ENCODE results near the gene DPPA2. TPM values are rescaled to one million over a fixed set of nuclear protein-coding genes. Genes with fewer than 3 reads are reported as not detected.

The DPPA2 gene
- total and polyA plus RNA-seq, 9 donors = not detected

- intact Hi-C loops (cut with DNase I) = no loop called here
- no peak for DNase-seq
- no peaks in the 10 kb centered on the region for H3K36me3 ChIP-seq
- no peak overlapping the region for H3K27ac ChIP-seq
- TF ChIP-seq EP300 (IDR thresholded peaks at IDR 0.05) (no peak), CTCF (IDR thresholded peaks at IDR 0.05) (no peak), POLR2A (IDR thresholded peaks at IDR 0.05) (no peak)
- no peaks in the 10 kb centered on the region for H3K27me3 ChIP-seq
- 54 to 62% (median 59%) methylated on average over 3 of the region's 3 CpGs for WGBS, 3 donors
- no peak overlapping the region for H3K4me3 ChIP-seq
- H3K4me1 ChIP-seq (ENCODE audit: insufficient read depth) = no peaks in the 10 kb centered on the region
- H3K9me3 ChIP-seq = peaks cover 0 to 3% of the 10 kb centered on the region in 2 donors
These were observed 30.5 kb upstream of the DPPA2 start for GRCh38 chr3:109346770-109347295.

GRCh38 chr3:109346099-109346498, 29.8 kb upstream of the DPPA2 start:
- Histone ChIP-seq H3K4me1 (ENCODE audit: insufficient read depth) (no peaks in the 10 kb centered on the region), H3K27ac (no peak overlapping the region), H3K4me3 (no peak overlapping the region), H3K36me3 (no peaks in the 10 kb centered on the region), H3K9me3 (peaks cover 0 to 3% of the 10 kb centered on the region in 2 donors), H3K27me3 (no peaks in the 10 kb centered on the region)
- 70 to 78% (median 73%) methylated on average over 4 of the region's 4 CpGs for WGBS, 3 donors
- TF ChIP-seq POLR2A (IDR thresholded peaks at IDR 0.05) (no peak), EP300 (IDR thresholded peaks at IDR 0.05) (no peak), CTCF (IDR thresholded peaks at IDR 0.05) (no peak)
- intact Hi-C loops (cut with DNase I) = no loop called here
- DNase-seq = no peak

- no peaks in the 10 kb centered on the region for H3K4me1 ChIP-seq (ENCODE audit: insufficient read depth)
- no peaks in the 10 kb centered on the region for H3K27me3 ChIP-seq
- no peaks in the 10 kb centered on the region for H3K36me3 ChIP-seq
- no peaks in the 10 kb centered on the region for H3K9me3 ChIP-seq
- no peak overlapping the region for H3K4me3 ChIP-seq
- H3K27ac ChIP-seq = no peak overlapping the region
- intact Hi-C loops (cut with DNase I) = no loop called here
- 57 to 61% (median 59%) methylated on average over 5 of the region's 5 CpGs for WGBS, 3 donors
- no peak for DNase-seq
- TF ChIP-seq EP300 (IDR thresholded peaks at IDR 0.05) (no peak), POLR2A (IDR thresholded peaks at IDR 0.05) (no peak), CTCF (IDR thresholded peaks at IDR 0.05) (no peak)
These were observed 23.7 kb upstream of the DPPA2 start for GRCh38 chr3:109339714-109340648.

- WGBS, 3 donors = 64 to 68% (median 64%) methylated on average over 3 of the region's 3 CpGs
- DNase-seq = no peak
- H3K9me3 ChIP-seq = no peaks in the 10 kb centered on the region
- TF ChIP-seq POLR2A (IDR thresholded peaks at IDR 0.05) (no peak), CTCF (IDR thresholded peaks at IDR 0.05) (no peak), EP300 (IDR thresholded peaks at IDR 0.05) (no peak)
- H3K27ac ChIP-seq = no peak overlapping the region
- no peaks in the 10 kb centered on the region for H3K27me3 ChIP-seq
- H3K4me3 ChIP-seq = no peak overlapping the region
- intact Hi-C loops (cut with DNase I) = no loop called here
- H3K36me3 ChIP-seq = no peaks in the 10 kb centered on the region
- H3K4me1 ChIP-seq (ENCODE audit: insufficient read depth) = no peaks in the 10 kb centered on the region
These were observed 22.9 kb upstream of the DPPA2 start for GRCh38 chr3:109339197-109339596.
